GM23338 (cell line): ENCODE results near the gene MAP3K9.

Experiments
- CREB1 ChIP-seq: fragments of 250-450 bp; sonication (Bioruptor Pico); IDR thresholded peaks from 2 replicates; pipeline ENCODE4 v1.5.0; 2020; ENCODE audit warnings: low read depth, mild to moderate bottlenecking, moderate library complexity
- CTCF ChIP-seq, 2 experiments: fragments of 200-600 bp in 1 of 2; sonication (generic) in 1 of 2; conservative IDR thresholded peaks; 2 replicates each; pipeline versions ENCODE4 v1.5.1 to v1.6.1; 2016 to 2017; ENCODE audit warnings: antibody characterized with exemption in 2 of 2, low read depth in 2 of 2, mild to moderate bottlenecking in 2 of 2, moderate library complexity in 1 of 2
- ETS1 ChIP-seq: IDR thresholded peaks from 2 replicates; pipeline ENCODE4 v1.6.1; 2016; ENCODE audit warnings: antibody characterized with exemption
- EZH2 ChIP-seq: fragments of 200-600 bp; sonication (generic); IDR thresholded peaks from one replicate; pipeline ENCODE4 v1.8.0; 2017; ENCODE audit warnings: antibody characterized with exemption, mild to moderate bottlenecking, low read depth; ENCODE audit not compliant: unreplicated experiment
- EZH2phosphoT487 ChIP-seq: fragments of 200-600 bp; sonication (generic); IDR thresholded peaks from one replicate; pipeline ENCODE4 v1.8.1; 2018; ENCODE audit warnings: antibody characterized with exemption; ENCODE audit not compliant: unreplicated experiment
- JUNB ChIP-seq: IDR thresholded peaks from one replicate; pipeline ENCODE4 v1.6.1; 2016; ENCODE audit warnings: antibody characterized with exemption; ENCODE audit not compliant: unreplicated experiment
- POLR2AphosphoS5 ChIP-seq: IDR thresholded peaks from 2 replicates; pipeline ENCODE4 v1.6.1; 2016; ENCODE audit warnings: antibody characterized with exemption, low read depth
- REST ChIP-seq: IDR thresholded peaks from one replicate; pipeline ENCODE4 v1.6.1; 2018; ENCODE audit warnings: antibody characterized with exemption; ENCODE audit not compliant: unreplicated experiment
- STAT1 ChIP-seq: IDR thresholded peaks from one replicate; pipeline ENCODE4 v1.6.1; 2016; ENCODE audit warnings: antibody characterized with exemption; ENCODE audit not compliant: unreplicated experiment
- ZNF114 ChIP-seq: fragments of 250-450 bp; sonication (Bioruptor Pico); IDR thresholded peaks from 2 replicates; pipeline ENCODE4 v1.5.0; 2020; ENCODE audit warnings: mild to moderate bottlenecking, moderate library complexity
- ZNF331 ChIP-seq: fragments of 250-450 bp; sonication (Bioruptor Pico); IDR thresholded peaks from 2 replicates; pipeline ENCODE4 v1.5.0; 2020; ENCODE audit warnings: low read depth, mild to moderate bottlenecking, moderate library complexity
- ZNF462 ChIP-seq: fragments of 250-450 bp; sonication (Bioruptor Pico); IDR thresholded peaks from 2 replicates; pipeline ENCODE4 v1.5.0; 2020; ENCODE audit warnings: mild to moderate bottlenecking, moderate library complexity

- TF ChIP-seq EZH2 (no peak), CTCF (conservative IDR thresholded peaks at IDR 0.05; ENCODE audit: low read depth in 2 of 2) (no peak), JUNB (no peak), REST (no peak), POLR2AphosphoS5 (no peak), EZH2phosphoT487 (no peak), CREB1 (CRISPR knock-in tag) (no peak), STAT1 (no peak), ZNF114 (CRISPR knock-in tag) (no peak), ETS1 (no peak), ZNF331 (CRISPR knock-in tag) (no peak), ZNF462 (CRISPR knock-in tag) (no peak)
These were observed 47.7 kb upstream of the MAP3K9 start for GRCh38 chr14:70856851-70857495.
